T-helper 22 cell (primary cell): Measurements from ENCODE around the gene MSANTD1.

Experiments used
- DNase-seq: peaks from one replicate; pipeline ENCODE4 v3.0.0-alpha.2; 2020; ENCODE audit warnings: low read depth

The MSANTD1 gene

DNA sequence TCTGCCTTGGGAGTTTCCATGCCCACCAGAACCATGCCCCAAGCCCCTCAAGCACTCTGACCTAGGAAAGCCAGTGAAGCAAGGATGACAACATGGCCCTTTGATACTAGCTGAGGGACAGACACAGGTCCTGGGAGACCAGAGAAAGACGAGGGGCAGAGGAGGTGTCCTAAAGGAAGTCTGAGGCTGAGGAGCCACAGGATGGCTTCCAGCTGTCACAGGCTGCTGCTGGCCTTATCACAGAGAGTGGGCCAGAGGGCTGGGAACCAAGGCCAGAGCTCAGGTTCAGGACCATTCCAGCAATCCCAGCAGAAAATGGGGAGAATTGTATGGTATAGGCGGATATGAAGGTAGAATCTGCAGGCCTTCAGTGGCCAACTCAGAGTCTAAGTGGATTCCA, 31.7 kb upstream of the MSANTD1 start:
- DNase-seq, result no peak

DNA sequence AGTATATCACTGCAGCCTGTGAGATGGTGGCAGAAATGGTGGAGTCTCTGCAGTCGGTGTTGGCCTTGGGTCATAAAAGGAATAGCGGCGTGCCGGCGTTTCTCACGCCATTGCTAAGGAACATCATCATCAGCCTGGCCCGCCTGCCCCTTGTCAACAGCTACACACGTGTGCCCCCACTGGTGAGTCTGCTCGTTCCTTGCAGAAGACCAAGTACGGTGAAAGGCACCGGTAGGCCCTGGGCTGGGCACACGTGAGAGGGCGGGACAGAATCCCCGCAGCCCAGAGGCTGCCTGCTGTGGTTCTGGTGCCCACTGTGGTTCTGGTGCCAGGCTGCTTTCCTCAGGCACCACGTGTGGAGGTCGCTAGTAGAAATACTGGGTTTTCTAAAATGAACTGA, 31.2 kb upstream of the MSANTD1 start:
- DNase-seq, result no peak

DNA sequence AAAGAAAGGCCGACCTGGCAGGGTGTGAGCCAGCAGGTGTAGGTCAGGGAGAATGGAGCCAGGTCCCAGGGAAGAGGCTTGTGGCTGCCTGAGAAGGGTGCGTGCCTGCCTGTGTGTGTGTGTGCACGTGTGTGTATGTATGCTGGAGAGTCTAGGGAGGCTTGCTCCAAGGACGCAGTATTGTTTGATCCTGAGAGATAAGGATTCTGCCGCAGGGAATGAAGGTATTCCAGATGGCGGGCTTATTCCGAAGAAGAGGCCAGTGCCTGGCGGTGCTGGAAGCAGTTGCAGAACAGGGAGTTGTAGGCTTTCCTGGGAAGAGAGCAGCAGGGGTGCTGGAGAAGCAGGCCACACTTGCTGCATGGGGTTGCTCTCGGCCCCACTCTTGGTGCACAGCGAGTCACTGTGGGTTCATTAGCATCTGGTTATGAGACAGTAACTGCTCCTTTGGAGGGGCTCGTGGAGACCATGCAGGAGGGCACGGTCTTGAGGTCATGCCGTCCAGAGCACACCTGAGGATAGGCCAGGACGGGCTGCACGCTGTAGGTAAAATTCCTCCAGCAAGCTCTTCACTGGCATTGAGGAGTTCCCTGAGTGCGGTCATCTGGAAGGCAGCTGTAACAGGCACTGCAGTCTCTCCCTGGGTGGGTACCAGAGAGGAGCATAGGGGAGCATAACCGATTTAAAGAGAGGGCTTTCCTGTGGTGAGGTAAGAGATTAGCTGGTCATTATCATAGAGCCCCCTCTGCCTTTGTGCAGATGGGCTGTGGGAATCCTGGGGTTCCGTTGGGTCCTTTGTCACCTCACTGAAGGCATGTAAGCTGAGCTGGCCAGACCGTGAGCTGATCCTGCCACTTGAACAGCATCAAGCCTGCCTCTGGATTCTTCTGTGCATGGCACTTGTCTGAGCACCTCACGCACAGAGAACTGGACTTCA, 29.9 kb upstream of the MSANTD1 start:
- DNase-seq, result no peak

DNA sequence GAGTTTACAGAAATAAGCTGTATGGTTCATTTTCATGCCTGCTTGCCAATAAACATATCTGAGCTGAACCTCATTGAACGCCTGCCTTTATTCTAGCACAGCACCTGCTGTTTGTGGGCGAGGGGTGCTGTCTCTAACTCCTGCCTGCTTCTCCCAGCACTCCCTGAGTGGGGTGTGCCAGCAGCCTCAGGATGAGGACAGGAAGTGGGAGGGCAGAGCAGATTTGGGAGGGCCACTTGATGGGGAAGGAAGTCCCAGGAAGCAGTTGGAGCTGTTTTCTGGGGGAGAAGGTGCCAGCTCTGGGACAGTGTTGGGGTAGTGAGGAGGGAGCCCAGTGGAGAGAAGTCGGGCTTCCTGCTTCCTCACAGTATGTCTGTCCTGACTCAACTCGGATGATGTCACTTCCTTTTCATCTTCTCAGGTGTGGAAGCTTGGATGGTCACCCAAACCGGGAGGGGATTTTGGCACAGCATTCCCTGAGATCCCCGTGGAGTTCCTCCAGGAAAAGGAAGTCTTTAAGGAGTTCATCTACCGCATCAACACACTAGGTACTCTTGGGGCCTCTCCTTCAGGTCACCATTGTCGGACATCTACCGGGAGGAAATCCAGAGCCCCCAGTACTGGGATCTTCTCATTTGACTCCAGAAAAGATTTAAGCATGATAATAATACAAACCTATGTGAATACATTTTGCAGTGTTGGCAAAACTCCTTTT, 29.0 kb upstream of the MSANTD1 start:
- DNase-seq, result no peak

DNA sequence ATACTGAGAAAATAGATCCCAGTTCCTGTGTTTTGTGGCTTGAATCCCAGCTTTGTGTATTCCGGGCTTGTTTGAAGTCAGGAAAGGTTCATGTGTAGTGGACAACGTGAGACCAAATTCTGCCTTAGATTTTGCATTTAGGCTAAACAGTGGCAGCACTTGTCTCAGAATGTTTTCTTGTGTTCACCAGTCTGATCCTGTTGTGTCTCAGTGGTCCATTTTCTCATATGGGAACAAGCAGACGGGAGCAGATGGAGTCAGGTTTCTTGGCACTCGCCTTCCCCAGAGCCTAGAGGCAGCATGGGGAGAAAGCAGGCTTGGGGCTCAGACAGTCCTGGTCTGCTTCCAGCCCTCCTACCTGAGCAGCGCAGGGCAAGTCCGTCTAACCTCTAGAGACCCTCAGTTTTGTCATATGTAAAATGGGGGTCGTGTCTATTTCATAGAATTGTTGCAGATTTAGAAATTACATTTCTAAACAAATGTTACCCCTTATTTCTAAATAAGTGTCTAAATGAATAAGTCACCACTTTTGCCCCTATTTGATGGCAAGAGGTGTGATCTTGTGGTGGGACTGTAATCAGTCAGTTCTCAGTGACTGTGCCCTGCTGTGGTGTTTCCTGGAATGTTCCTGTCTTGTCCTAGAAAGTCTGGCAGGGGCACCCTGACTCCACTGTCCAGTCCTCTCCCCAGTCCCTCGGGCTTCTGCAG, 28.3 kb upstream of the MSANTD1 start:
- DNase-seq, result no peak

DNA sequence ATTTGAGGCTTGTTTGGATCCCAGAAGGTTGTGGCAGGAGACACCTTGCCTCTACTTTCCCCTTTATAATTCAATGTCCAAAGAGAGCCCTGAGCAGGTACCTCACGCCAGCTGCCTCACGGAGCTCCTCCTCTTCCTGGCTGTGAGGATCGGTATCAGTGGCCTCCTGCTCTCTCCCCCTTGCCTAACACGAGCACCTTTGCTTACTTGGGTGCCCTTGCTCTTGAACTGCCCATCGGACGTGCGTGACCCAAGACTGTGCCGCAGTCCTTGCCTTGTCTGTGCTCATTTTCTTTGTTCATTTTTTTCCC, 27.8 kb upstream of the MSANTD1 start:
- no peak for DNase-seq

DNA sequence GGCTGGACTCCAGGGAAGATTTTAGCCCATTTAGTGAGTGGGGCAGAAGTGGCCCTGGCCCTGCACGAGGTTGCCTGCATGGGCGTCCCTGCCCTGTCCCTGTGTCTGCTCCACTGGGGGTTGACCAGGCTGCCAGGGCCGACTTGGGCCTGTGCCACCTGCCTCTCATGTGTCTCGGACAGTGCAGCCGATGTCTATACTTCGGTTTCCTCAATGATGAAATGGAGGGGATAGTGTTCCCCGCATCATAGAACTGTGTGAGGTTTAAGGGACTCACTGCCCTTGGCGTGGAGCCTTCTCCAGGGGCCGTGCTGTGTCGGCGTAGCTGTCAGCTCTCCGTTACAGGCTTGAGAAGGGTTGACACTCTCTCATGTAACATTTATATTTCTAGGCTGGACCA, 27.0 kb upstream of the MSANTD1 start:
- DNase-seq, result no peak

DNA sequence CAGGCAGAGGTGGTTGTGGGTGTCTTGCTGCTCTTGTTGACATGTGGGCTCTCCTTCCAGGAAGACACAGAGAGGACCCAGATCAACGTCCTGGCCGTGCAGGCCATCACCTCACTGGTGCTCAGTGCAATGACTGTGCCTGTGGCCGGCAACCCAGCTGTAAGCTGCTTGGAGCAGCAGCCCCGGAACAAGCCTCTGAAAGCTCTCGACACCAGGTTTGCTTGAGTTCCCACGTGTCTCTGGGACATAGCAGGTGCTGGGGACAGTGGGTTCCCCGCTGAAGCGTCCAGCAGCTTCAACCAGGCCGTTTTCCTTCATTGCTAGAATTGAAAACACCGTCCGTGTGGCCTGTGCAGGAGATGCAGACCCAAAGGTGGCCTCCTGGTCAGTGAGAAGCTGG, 25.6 kb upstream of the MSANTD1 start:
- no peak for DNase-seq

DNA sequence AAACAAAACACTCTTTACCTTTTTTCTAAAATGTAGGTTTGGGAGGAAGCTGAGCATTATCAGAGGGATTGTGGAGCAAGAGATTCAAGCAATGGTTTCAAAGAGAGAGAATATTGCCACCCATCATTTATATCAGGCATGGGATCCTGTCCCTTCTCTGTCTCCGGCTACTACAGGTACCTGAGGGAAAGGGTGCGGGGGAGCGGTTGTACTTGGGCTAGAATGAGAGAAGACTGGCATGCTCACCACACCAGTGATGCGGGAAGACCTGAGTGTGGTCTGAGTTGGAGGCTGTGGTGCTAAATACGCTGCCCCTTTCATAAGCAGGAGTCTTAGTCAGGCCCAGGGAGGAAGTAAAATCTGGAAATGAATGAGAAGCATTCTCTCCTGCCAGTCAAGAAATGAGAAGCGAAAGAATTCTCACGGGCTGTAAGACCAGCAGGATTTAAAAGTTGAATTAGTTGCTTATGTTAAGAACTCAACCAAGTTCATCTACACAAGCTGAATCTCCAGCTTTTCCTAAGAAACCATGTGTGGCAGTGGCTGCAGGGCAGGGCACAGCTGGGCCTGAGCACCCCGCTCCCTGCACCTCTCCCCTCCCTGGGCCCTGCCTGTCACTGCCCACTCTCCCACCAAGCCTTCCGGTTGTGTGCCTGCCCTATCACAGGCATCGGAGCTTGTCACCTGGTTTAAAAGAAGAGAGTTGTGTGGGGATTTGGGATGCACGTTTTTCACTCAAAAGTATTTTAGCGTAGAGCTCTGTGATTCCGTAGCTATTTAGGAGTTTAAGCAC, 24.8 kb upstream of the MSANTD1 start:
- DNase-seq, result no peak

DNA sequence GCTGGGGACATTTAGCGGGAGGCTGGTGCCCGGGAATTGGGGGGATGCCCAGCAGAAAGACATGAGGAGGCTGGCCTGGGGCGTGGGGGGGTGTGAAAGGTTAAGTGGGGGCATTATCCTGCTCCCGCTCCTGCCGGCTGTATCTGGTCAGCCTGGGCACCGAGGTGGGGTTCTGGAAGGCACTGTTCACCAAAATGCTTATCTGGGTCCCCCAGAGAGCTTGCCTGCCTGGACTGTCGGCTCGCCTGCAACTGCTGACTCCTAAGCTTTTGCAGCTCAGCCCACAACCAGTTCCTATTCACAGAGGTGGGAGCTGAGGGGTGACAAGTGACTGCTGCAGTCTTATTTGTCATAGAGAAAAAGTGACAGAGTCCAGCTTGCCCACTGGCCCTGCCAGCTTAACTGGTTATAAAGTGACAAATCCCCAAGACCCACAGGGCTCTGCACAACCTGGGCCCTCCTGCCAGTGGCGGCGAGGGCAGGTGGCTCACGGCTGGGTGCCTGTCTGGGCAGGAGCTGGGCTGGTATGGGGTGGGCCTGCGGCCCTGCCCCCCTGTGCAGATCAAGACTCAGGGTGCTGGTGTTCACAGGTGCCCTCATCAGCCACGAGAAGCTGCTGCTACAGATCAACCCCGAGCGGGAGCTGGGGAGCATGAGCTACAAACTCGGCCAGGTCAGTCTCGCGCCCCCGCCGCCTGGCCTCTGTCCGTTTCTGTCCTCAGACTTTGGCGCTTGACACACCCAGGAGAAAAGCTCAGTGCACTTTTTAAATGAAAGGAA, 23.7 kb upstream of the MSANTD1 start:
- DNase-seq, result no peak

DNA sequence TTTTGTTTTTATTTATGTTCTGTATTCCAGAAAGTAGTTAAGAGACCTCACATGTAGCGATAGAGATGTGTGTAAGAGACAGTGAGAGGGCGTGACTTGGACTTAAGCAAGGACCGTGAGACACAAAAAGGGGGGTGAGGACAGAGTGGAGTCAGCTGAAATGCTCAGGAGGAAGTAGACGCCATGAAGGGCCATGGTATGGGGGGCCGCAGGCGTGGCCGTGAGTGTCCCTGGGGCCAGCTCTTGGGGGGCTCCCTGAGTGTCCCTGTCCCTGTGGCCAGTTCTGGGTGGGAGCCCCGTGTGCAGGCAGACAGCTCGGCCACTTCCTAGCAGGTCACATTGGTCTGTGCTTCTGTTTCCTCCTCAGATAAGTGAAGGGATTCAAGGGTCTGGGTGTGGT, 23.0 kb upstream of the MSANTD1 start:
- no peak for DNase-seq

DNA sequence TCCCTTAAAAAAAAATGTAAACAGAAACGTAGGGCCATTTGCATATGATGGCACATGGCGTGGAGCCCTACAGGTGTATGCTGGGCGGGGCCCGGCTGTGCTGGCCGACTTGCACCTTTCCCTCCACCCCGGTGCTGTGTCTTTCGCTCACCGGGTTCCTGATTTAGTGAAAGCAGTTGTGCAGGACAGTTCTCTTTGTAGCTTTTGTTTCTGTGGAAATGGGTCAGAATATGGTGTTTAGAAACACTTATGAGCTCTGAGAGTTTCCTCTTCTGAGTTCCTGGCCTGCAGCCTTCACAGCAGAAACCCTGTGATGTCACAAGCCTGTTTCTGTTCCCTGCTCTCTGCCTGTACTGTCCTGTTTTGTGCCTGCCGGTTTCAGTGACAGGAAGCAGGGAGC, 22.5 kb upstream of the MSANTD1 start:
- no peak for DNase-seq

DNA sequence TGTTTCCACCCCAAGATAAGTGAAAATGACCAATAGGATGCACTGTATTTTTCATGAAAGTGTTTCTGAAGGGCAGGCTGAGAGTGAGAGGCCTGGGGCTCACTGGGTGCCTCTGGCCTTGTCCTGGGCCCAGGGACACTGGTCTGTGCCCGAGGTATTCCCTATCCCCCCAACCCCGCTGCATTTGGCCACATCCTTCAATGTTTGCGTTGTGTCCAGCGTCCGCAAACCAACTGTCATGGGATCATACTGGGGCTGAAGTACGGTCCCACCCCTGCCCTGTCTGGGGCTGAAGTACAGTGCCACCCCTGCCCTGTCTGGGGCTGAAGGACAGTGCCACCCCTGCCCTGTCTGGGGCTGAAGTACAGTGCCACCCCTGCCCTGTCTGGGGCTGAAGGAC, 22.0 kb upstream of the MSANTD1 start:
- DNase-seq, result no peak

DNA sequence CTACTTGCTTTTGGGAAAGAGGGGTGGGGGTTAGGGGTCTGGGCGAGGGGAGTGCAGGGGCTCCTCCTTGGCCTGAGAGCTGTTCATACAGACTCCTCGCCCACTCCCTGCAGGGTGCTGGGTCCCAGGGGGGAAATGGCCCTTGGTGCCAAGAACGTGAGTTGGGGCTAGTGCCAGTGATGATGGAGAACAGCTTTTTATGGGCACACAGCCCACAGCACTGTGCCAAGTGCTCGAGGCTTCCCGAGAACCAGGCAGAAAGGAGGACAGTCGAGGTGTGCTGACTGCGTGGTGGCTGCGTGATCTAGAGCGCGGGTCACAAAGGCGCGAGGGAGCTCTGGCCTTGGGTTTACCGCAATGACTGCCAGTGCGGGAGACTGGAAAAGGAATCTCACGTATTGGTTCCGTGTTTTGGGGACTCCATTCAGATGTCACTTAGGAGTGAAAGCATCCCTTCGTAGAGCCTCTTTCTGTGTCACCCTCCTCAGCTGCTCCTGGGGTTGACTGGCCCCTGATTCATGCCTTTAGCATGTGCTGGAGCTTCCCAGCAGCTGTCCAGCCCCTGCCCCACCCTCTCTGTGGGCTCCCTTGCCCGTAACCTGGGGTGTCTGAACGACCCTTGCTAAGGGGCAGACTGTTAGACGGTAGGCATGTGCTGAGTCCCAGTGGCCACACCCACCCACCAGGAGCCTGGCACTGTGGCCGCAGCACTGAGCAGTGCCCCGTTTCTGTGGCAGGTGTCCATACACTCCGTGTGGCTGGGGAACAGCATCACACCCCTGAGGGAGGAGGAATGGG, 20.9 kb upstream of the MSANTD1 start:
- DNase-seq, result no peak

DNA sequence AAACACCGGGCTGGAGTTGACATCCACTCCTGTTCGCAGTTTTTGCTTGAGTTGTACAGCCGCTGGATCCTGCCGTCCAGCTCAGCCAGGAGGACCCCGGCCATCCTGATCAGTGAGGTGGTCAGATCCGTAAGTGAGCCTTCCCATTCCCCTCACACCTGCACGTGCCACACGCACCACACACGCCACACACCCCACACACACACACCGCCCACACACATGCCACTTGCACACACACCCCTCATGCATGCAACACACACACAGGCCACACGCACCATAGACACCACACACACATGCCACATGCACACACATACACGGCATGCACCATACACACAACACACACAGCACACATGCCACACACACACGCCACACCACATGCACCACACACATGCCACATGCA, 20.1 kb upstream of the MSANTD1 start:
- DNase-seq, result no peak

DNA sequence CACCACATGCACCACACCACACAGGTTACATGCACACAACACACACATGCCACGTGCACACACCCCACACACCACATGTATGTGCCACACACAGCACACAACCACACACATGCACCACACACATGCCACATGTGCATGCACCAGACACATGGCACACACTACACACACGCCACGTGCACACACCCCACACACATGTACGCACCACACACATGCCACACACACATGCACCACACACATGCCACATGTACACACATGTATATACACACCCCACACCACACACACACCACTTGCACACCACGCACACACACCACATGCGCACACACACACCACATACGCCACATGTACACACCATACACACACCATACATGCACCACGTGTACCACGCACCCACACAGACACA, 19.6 kb upstream of the MSANTD1 start:
- no peak for DNase-seq

DNA sequence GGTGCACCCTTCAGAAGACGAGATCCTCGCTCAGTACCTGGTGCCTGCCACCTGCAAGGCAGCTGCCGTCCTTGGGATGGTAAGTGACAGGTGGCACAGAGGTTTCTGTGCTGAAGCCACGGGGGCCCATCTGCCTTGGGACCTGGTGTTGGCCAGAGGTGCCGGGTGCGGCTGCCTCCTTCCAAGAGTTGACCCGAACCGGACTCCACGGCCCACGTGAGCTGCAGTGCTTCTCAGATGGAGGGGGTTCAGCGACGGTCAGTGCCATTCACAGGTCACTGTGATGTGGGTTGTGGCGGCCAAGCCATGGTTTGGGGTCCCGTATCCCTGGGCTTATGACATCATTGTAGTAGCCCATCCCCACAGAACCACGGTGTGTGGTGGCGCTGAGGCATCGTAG, 19.0 kb upstream of the MSANTD1 start:
- DNase-seq, result no peak

DNA sequence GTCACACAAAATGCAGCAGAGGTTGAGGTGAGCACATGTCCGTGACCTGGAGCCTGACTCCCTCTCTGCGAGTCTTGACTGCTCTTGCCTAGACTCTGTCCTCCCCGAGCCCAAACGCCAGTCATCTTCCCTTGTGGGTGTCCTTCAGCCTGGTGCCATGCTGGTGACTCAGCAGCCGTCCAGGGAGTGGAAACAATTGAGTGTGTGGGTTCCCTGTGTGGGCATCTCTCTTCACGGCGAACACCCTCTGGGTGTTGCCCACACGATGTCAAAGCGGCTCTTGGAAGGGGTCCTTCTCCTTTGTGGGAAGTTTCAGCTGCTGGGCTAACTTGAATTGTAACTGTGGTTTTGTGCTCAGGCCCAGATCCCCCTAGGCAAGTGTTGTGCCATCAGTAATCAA, 17.5 kb upstream of the MSANTD1 start:
- no peak for DNase-seq

DNA sequence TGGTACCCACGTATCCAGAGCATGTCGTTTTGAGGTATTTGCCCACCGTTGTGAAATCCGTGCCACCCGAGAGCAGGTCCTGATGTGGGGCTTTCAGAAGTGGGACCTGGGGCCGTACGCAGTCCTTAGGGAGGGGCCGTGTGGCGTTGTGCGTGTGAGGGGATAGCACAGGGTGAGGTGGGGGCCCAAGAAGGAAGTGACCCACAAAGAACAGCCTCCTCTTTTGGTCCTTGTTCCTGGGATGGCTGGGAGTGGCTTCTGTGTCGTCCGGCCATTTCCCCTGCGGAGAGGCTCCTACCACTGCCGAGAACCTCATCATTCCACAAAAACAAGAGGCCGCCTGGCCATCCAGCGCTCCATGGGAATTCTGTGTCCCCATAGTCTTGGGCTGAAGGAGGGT, 17.0 kb upstream of the MSANTD1 start:
- DNase-seq, result no peak

DNA sequence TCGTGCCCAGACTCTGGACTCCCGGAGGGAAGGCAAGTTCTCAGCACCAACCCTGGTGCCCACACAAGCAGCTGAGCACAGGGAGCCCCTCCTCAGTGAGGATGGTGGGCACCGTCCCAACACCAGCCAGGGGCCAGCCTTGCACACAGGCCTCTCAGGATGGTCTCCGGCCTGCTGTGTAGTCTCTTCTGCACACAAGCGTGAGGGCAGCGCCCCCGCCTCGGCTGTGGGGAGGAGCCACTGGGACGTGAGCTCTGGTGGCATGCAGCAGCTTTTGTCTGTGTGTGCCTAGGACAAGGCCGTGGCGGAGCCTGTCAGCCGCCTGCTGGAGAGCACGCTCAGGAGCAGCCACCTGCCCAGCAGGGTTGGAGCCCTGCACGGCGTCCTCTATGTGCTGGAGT, 16.1 kb upstream of the MSANTD1 start:
- no peak for DNase-seq
